KOPT-K1 (cell line): ENCODE data around the gene EIF2AK3.

Experiments
- H3K27ac ChIP-seq: fragments of 200-600 bp; sonication (generic); 2 replicates; pipeline ENCODE4 v1.5.1; 2016; ENCODE audit warnings: antibody characterized with exemption, mild to moderate bottlenecking, low read depth, low read length; ENCODE audit not compliant: poor library complexity, severe bottlenecking
- H3K36me3 ChIP-seq: fragments of 200-600 bp; sonication (generic); 2 replicates; pipeline ENCODE4 v1.5.1; 2017; ENCODE audit warnings: antibody characterized with exemption, mild to moderate bottlenecking, low read length, moderate library complexity; ENCODE audit not compliant: insufficient read depth
- H3K9me3 ChIP-seq: fragments of 200-600 bp; sonication (generic); 2 replicates; pipeline ENCODE4 v1.5.1; 2017; ENCODE audit warnings: antibody characterized with exemption, low read length, mild to moderate bottlenecking; ENCODE audit not compliant: insufficient read depth, poor library complexity, severe bottlenecking

The EIF2AK3 gene

GRCh38 chr2:88621432-88621831, 5.8 kb downstream of the EIF2AK3 start:
- Histone ChIP-seq H3K9me3 (no peaks in the 10 kb centered on the region), H3K27ac (no peak overlapping the region), H3K36me3 (peaks cover 6% of the 10 kb centered on the region; the same call in 1 of the 2 replicates)

DNA sequence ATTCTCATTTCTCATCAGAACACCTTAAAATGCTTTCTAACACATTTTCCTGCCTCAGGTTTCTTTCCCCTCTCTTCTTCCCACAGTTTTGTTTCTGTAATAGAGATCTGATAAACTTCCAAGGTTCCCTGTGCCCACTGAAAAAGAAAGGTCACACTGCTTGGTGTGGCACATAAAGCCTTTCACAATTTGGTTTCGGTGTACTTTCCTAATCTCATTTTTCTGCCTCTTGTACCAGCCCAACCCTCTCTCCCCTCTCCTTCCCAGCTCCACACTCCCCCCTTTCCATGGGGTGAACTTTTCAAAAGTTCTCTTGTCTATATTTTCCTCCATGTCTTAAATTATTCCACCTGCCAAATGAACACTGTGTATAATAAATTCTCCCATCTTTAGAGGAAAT, 7.2 kb downstream of the EIF2AK3 start:
- peaks cover 6% of the 10 kb centered on the region; the same call in 1 of the 2 replicates for H3K36me3 ChIP-seq
- no peak overlapping the region for H3K27ac ChIP-seq
- H3K9me3 ChIP-seq: no peaks in the 10 kb centered on the region

GRCh38 chr2:88615822-88616221, 11.4 kb downstream of the EIF2AK3 start:
- no peaks in the 10 kb centered on the region for H3K9me3 ChIP-seq
- peaks cover 17% of the 10 kb centered on the region for H3K36me3 ChIP-seq
- H3K27ac ChIP-seq: no peak overlapping the region

- no peak overlapping the region for H3K27ac ChIP-seq
- H3K9me3 ChIP-seq: no peaks in the 10 kb centered on the region
- peaks cover 17% of the 10 kb centered on the region for H3K36me3 ChIP-seq
Observed at GRCh38 chr2:88614497-88615157, 12.6 kb downstream of the EIF2AK3 start.

- Histone ChIP-seq H3K36me3 (peaks cover 17% of the 10 kb centered on the region), H3K9me3 (no peaks in the 10 kb centered on the region), H3K27ac (no peak overlapping the region)
Observed at GRCh38 chr2:88613921-88614320, 13.3 kb downstream of the EIF2AK3 start.

DNA sequence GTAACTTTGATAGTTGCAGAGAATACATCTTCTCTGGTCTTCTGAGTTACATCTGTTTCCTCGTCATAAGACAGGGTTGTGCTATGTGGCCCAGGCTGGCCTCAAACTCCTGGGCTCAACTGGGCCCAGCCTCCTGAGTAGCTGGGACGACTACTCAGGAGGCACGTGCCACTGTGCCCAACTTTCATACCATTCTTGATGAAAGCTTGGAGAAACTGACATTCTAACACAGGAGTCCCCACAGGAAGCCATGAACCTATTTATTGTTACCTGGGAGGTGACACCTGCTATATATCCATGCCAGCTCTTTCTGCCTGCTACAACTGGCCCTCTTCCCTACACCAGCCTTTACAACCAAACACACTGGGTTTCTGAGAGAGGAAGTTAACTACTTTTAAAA, 19.1 kb downstream of the EIF2AK3 start:
- Histone ChIP-seq H3K27ac (no peak overlapping the region), H3K9me3 (no peaks in the 10 kb centered on the region), H3K36me3 (peaks cover 17% of the 10 kb centered on the region)

DNA sequence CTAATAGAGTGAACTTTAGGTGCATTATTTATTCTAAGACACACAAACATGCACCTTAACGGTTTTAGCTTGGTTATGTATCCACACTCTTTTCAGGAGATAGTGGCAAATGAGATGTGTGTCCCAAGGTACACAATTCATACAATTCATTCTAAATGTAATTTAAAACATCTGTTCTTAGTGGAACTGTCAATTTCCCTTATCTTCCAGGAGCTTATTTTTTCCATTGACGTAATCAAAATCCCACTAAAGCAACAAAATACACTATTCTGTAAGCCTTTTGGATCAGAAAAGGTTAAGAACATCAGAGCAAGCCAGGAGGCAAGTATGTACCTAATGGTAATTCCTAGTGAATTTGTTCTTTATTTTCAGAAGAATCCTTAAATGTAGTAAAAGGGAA, 19.8 kb downstream of the EIF2AK3 start:
- Histone ChIP-seq H3K9me3 (no peaks in the 10 kb centered on the region), H3K27ac (no peak overlapping the region), H3K36me3 (peaks cover 10% of the 10 kb centered on the region)

GRCh38 chr2:88606371-88607030, 20.8 kb downstream of the EIF2AK3 start:
- Histone ChIP-seq H3K9me3 (no peaks in the 10 kb centered on the region), H3K36me3 (peaks cover 1% of the 10 kb centered on the region; the same call in 1 of the 2 replicates), H3K27ac (no peak overlapping the region)

- no peak overlapping the region for H3K27ac ChIP-seq
- no peaks in the 10 kb centered on the region for H3K36me3 ChIP-seq
- no peaks in the 10 kb centered on the region for H3K9me3 ChIP-seq
Observed at GRCh38 chr2:88603146-88603545, 24.1 kb downstream of the EIF2AK3 start.

GRCh38 chr2:88602022-88602421, 25.2 kb downstream of the EIF2AK3 start:
- Histone ChIP-seq H3K27ac (no peak overlapping the region), H3K36me3 (no peaks in the 10 kb centered on the region), H3K9me3 (no peaks in the 10 kb centered on the region)

- H3K36me3 ChIP-seq: no peaks in the 10 kb centered on the region
- no peaks in the 10 kb centered on the region for H3K9me3 ChIP-seq
- H3K27ac ChIP-seq: no peak overlapping the region
Observed at GRCh38 chr2:88601286-88601685, 26.0 kb downstream of the EIF2AK3 start.

DNA sequence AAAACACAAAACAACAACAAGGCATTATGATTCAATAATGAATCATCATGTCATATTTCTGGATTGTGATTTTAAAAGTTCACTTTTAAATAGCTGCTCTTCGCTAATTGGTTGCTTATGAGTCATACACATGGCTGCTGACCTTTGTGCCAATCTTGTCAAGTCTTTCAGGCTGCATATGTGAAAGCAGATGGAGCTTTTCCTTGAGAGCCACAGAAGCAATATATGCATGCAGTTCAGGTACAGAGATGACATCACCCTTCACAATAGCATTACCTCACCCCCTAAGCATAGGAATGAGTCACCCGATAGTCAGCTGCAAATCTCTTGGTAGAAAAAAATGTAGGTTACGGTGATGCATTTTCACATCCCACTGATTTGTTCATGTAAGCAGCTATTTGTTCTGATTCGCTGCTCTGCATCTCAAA, 27.2 kb downstream of the EIF2AK3 start:
- Histone ChIP-seq H3K9me3 (no peaks in the 10 kb centered on the region), H3K36me3 (0 out of 2 replicates have a peak, but pooled peaks cover under 1% of the 10 kb centered on the region), H3K27ac (no peak overlapping the region)

DNA sequence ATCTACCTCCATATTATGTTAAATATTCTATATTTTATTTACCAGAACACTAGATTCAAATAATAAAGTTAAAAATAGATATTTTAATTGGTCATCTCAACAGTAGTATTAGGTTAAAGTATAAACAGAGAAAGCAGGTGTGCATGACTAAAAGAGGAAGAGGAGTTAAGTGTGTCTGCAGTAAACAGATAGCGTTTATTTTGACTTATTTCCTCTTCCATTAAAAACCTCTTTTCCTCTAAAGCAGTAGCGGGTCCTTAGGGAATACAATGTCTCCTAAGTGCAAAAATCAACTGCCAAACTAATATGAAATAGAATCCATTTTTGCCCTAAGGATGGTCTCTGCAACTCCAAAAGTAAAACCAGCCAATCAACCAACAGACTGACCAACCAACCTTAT, 27.7 kb downstream of the EIF2AK3 start:
- Histone ChIP-seq H3K36me3 (peaks cover 6% of the 10 kb centered on the region), H3K9me3 (no peaks in the 10 kb centered on the region), H3K27ac (no peak overlapping the region)

- no peaks in the 10 kb centered on the region for H3K9me3 ChIP-seq
- peaks cover 29% of the 10 kb centered on the region for H3K36me3 ChIP-seq
- no peak overlapping the region for H3K27ac ChIP-seq
Observed at GRCh38 chr2:88597168-88597567, 30.1 kb downstream of the EIF2AK3 start.

- no peaks in the 10 kb centered on the region for H3K9me3 ChIP-seq
- H3K27ac ChIP-seq: no peak overlapping the region
- peaks cover 29% of the 10 kb centered on the region for H3K36me3 ChIP-seq
Observed at GRCh38 chr2:88596141-88596830, 31.0 kb downstream of the EIF2AK3 start.
